UCSD-AML1 (cell line): ENCODE results near the gene ITPRID2.

Experiments used
- DNase-seq: peaks from one replicate; lab custom pipeline; 2025; ENCODE audit not compliant: unreplicated experiment; lab: John Stamatoyannopoulos, UW

Gene ITPRID2

DNA sequence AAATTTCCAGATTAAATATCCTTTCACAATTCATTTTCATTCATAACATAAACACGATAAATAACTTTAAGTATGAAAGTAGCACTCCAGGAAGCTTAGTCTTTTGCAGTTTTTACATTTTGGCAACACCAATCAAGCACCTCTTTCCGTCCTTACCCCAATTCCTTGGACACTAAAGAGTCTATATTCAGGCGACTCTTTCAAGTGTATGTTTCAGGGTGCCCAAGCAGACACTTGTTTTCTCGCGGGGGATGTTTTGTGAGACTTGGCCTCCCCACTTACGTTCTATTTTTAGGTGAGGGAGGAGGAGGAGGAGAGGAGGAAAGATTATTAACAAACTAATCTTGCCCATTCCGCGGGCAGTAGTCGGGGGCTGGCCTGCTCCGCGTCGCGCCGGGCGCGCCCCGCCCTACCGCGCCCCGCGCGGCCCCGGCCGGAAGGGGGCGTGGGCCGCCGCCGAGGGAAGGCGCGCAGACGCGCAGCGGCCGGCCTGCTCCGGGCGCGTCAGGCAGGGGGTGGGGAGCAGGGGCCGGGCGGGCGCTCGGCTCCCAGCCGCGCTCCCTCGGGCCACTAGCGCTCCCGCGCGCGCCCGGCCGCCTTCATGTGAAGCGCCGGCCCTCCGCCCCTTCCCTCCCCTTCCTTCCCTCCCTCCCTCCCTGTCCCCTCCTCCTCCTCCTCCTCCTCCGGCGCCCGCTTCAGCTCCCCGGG, at the start of gene ITPRID2:
Gene ITPRID2 (plus strand): TSS at position 473 of the 708 bp plus-strand sequence. CDS start 337 bp downstream, outside the sequence.
- peak; percentile 95 for DNase-seq

DNA sequence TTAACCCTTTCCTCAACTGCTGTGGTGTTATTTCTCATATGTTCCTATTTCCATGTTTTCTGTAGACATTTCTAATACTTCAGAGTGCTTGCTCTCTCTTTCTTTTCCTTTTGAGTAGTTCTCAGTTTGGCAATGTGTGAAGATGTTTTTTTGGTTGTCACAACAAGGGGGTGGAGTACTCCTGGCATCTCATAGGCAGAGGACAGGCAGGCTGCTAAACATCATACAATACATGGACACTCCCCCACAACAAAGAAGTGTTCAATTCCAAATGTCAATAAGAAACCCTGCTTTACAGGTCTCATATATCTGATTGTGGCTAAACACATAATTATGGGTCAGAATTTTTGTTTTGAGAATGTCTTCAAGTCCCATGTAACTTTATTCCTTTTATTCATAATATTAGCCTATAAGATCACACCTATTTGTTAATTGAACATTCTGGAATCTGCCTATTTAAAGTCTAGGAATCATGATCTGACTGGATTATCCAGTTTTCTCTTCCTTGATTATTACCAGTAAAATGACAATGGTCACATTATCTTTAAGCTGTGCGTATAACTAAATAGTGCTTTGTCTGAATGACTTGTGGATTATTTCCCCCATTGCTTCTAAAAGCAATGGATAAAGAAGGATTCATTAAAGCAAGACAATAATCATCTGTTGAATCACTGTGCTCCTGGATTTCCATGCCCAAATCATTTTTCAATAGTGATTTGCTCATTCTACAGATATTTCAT, 46.8 kb upstream of the ITPRID2 start:
- no peak for DNase-seq

DNA sequence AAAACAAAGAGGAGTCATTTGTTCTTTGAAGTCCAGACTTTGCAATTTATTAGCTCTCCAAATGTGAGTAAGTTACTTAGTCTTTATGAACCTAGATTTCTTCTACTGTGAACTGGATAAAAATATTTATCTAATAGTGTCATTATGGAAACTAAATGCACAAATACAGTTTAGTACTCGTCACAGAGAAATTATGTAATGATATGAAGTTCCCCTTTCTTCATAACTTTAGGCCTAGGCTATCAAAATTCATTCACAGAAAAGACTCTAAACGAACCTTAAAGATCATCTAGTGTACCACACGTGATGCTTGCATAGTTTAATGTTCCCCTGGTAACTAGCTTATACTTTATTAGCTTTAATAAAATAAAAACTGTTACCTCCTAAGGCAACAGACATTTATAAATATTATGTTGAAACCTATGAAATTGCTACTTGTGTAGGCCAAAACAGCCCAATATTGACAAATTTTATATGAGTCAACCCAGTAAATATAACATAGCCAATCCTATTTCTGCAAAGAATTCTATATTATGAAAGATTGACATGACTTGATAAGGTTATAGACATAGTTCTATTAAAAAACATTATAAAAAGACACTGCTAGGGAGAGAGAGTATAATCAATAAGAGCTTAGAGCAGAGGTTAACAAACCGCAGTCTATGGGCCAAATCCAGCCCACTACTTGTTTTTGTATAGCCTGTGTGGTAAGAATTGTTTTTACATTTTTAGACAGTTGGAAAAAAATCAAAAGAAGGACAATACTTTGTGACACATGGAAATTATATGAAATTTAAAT, 44.9 kb upstream of the ITPRID2 start:
- no peak for DNase-seq

DNA sequence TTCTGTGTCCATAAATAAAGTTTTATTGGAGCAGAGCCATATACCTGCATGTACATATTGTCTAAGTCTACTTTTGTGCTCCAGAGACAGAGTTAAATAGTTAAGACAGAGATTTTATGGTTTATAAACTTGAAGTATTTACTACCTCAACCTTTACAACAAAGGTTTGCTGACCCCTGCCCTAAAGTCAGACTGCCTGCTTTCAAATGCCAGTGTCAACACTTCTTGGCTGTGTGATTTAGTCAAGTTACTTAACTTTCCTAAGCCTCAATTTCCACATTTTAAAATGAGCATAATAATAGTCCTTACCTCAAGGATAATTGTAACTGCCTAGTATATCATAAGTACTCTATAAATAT, 44.4 kb upstream of the ITPRID2 start:
- no peak for DNase-seq

DNA sequence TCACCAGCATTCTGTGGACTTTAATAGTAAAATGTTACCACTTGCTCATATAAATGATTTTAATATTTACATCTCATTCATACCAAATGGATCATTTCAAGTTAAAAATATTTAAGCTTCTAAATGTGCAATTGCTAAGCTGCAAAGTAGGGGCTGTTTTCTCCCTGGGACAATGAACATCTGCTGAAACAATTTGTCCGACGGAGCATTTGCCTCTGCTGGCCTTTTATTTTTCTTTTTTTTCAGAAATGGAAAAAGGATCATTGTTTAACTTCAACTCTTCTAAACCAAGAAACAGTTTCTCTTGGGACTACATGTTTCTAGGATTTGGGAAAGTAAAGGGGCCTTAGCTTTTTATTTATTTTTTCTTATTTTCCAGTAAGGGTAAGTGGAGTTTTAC, 43.8 kb upstream of the ITPRID2 start:
- no peak for DNase-seq

DNA sequence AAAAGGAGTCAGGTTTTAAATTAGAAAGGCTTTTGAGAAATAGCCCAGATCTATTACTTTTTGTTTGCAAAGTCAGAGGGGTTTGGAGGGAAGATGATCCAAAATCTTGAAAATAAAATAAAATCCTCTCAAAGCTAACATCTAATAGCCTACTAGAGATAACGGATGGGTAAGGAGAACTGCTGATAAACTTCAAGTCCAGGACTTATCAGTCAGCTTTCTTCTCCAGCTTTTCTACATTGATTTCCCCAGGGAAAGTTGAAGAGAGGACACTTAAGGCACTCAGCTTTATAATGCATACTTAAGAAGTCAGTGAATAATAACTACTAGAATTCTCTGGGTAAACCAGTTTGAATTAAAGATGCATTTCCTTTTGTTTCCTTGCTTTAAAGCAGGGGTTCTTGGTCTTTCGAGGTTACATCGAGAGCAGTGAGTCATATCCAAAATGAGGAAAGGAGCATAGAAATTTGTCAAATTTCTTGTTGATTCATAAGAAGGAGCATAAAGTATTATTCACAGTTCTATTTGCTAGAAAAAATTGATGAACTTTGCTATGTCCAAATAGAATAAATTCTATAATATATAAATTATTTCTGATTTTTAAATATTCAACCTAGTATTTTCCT, 43.2 kb upstream of the ITPRID2 start:
- no peak for DNase-seq

DNA sequence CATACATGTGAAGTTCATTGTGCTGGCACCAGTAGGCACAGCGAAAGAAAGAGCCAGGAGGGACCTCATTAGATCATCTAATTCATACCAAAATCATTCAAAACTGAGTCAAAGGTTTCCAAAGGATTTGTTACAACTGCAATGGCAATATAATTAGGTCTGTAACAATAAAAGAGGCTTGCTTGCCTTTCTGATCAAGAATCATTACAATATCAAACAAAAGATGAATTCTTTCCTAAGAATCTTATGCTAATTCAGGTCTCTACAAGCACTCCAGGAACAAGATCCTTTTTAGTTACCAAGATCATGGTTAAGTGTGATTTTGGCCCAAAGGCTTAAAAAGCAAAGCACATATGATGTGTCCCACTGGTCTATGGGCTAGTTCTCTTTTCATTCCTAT, 41.9 kb upstream of the ITPRID2 start:
- no peak for DNase-seq

DNA sequence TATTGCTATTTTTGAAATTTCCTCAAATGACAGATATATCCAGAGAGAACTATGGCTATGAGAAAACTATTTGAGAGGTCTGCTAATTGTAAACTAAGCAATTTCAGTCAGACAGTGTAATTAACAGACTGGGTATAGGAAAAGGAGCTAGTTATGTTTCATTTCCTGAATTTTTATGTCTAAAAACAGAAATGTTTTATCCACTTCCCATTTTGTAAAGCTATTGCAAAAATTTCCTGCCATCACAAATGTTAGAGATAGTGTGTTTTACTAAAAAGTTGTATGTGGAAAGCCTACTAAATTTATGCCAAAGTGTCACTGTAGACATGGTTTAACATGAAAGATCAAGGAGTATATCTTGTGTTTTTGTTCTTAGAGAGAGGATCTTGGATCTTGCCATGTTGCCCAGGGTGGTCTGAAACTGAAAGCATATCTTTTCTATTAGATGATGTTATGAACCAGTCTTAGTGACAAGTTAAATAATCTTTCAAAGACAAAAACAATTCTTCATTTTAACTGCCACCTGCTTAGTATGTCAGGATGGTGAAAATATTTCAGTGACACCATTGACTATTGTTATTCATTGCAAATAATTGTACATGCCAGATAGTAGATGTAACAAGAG, 40.5 kb upstream of the ITPRID2 start:
- no peak for DNase-seq

DNA sequence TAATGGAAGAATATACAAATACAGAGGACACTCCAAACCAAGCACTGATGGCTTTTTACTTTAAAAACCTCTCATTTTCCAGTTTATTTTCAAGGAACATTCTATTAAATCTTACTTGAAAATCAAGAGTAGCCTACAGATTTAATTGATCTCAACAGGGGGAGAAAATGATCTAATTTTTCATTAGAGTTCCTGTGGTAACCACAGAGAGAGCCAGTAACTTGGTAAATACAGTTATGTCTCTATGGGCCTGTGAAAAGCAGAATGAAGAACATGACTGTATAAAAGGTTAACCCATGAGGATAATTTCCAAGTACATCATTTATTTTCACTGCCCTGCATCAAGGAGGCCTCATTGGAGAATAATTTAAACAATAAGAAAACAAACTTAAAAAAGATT, 39.8 kb upstream of the ITPRID2 start:
- no peak for DNase-seq

DNA sequence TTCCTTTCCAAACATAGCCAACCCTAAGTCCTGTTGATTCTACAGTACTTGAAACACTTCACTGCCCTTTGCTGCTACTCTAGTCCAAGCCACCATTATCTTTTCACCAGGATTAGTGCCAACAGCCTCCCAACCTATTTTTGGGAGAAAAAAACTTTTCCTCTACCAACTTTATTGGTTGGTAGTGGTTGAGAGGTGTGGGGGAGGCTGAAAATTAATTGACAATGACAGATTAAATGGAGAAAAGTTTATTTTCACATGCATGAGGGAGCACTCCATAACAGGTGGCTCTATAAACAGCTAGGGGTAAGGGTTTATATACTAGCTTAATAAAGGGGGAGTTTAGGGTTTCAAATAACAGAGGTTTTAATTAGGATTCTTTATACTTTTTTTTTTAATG, 37.8 kb upstream of the ITPRID2 start:
- DNase-seq = no peak

DNA sequence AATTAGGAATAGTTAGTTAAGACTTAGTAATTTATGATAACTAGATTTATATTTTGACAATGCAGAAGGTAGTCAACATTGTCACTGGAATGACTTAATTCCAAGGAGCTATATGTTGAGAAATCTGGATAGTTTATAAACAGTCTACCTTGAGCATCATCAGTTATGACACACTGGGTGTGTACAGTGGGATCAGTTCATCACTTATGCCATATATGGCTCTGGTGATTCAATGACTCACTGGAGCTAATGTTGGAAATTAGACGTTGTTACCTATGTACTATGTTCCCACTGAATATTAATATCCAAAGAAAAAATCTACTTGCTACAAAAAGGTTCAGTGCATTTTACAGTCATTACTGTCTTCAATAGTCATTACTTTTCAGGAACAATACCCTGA, 34.0 kb upstream of the ITPRID2 start:
- no peak for DNase-seq

DNA sequence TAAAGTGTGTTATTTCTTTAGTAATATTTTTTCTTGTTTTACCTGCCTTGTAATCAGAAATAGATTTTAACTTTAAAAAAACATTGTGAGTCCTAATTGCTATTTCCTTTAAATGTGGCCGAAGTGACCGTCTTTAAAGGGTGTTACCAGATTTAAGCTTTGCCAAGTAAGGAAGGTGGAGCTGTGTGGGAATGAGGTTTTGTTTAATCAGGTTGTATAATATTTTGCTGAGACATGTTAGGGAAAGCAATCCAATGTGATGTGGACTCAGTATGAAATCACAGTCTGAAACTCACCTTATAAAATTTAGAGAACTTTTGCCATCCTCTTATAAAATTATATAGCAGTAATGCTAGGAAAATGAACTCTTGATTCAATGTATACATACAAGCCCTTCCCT, 32.9 kb upstream of the ITPRID2 start:
- no peak for DNase-seq

DNA sequence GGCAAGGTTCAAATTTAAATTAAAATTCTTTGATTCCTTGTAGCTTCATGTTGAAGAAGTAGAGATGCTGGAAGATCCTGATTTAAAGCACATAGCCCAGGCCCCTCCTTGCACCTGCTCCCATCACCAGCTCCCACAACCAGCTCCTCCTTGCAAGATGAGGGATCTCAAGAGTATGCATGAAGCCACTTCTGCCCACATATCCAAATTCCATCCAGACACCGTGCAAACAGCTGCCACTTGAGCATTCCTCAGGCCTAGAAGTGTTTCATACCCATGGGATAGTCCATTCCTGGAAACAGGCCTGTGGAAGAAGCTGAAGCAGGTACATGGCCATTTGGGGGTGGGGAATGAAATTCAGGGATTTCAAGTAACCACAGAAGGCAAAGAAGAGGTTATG, 32.4 kb upstream of the ITPRID2 start:
- peak; percentile 5 for DNase-seq

DNA sequence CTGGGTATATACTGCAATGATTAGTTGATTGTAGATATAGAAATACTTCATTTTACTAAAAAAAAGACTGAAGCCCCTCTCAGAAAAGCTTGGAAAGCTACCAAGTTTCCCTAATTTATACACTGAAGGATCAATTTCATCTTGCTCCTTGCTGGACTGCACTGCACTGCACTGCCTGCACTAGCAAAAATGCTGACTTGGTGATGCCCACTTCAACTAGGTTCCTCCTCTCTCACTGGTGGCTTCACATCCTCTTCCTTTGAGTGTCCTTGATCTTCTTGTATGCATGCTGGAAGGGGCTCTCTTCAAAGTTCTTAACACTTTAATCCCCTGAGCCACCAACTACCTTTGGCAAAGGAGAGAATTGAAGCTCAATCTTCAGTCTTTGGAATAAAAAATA, 31.7 kb upstream of the ITPRID2 start:
- no peak for DNase-seq

DNA sequence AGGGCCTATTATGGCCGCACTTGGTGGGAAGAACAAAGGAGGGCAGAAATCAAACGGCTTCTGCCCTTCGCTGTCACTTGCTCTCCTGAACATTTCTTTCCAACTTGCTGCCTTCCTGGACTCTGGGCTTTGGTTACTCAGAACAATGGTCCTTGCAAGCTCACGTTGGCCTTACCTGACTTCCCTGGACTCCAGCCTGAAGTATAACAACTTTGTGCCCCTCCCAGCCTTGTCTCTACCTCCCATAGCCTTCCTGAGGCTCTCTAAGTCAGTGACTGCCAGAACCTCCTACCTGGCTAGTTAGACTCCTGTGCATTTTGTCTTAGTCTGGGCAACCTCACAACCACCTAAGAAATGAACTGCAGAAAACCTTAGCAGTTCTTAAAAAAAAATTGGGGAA, 30.2 kb upstream of the ITPRID2 start:
- DNase-seq = no peak

DNA sequence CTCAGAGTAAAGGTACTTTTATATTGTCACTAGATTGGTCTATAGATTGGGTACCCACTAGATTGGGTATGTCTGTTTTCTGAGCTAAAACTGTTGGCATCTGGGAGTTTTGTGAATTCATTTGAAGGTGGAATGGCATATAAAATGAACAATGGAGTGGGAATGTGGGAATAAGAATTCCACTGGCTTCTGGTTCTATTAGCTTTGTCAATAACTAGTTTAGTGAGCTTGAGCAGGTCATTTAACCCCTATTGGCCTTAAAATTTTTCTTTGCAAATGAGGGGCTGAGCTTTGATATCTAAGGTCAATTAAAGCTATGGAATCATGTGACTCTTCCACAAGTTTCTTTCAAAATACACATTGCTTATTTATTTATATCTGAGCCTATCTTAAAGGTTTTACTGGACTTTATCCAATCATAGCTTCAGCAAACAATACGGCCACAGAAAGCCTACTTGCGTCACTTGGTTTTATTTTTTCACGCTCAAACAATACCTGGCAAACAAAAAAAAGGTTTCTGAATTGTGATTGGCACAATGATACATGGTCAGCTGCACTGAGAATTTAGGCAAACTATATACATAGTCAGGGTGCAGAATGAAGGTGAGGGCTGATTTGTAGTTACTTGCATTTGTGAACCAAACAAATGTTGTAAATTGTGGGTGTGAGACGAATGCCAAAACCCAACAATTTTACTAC, 28.8 kb upstream of the ITPRID2 start:
- no peak for DNase-seq

DNA sequence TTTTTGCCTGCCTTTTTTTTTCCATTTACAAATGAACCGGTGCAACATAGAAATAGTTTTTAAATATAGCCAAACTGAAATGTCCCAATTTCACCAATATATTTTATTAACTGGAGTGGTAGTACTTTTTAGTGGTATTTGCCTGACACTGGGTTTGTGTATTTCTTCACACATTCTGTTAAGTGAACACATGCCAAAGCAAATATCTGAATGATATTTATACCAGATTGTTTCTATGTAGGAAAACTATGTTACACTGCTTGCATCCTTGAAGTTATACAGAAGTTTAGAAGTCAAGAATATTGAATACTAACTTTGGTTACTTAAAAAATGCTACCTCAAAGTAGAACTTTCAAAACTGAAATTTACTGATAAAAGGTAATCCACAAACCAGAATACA, 19.4 kb upstream of the ITPRID2 start:
- no peak for DNase-seq

DNA sequence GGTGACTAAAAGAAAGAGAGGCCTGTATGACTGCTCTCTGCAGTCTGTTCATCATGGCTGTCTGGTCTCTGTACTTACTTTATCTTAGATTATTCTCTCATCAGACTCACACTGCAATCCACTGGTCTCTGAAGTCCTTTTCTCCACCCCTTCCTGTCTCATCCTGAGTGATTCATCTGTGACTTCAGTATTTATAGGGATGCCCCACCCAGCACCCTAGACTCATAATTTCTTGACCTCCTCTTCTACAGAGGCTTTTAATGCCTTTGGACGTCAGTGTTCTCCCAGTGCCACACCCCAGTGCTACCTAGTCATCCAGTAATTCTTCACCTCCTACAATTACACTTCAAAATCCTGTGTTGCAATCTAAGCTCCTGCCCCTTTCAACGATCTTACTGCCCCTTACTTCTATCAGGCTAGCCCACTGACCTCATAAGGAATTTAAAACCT, 14.9 kb upstream of the ITPRID2 start:
- no peak for DNase-seq

DNA sequence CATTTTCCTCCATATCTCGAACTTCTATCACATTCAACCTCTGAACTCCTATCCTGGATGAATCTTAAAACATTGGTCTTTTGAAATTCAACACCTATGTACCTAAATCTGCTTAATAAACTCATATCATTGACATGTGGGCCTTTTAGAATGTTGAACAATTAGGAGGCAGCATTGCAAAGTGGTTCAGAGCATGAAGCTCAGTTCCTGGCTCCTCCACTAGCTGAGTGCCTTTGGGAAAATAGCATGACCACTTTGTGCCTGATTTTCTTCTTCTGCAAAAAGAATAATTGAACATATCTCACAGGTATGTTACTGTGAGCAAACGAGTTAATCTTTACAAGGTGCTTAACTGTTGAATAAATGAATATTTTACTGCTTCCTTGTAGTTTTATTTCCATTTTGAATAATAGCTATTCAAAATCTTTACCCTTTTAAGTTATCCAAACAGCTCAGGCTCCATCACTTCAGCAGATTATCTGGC, 14.3 kb upstream of the ITPRID2 start:
- DNase-seq = no peak

DNA sequence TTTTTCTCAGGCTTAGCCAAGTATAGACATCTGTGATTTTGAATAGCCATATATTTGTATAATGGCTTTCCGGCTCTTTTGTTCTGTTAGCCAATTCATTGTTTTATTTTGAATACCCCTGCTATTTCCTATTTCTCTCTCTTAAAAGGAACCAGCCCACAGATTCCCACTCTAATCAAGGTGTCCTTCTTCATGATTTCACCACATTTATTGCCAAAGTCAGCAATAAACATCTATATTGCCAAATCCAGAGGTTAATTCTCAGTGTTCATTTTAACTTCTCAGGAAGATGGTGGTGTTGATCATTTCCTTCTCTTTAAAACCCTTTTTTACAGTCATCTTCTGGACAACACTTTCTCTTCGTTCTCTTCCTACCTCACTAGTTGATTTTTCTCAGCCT, 13.1 kb upstream of the ITPRID2 start:
- DNase-seq = no peak
